ENCODE results near the gene TTYH2. TPM values are rescaled to one million over a fixed set of nuclear protein-coding genes. Genes with fewer than 3 reads are reported as not detected.

TTYH2 gene
- total RNA-seq, 4 donors from 2014 or later: 0.51 to 34.8 (median 10.3) TPM

DNA sequence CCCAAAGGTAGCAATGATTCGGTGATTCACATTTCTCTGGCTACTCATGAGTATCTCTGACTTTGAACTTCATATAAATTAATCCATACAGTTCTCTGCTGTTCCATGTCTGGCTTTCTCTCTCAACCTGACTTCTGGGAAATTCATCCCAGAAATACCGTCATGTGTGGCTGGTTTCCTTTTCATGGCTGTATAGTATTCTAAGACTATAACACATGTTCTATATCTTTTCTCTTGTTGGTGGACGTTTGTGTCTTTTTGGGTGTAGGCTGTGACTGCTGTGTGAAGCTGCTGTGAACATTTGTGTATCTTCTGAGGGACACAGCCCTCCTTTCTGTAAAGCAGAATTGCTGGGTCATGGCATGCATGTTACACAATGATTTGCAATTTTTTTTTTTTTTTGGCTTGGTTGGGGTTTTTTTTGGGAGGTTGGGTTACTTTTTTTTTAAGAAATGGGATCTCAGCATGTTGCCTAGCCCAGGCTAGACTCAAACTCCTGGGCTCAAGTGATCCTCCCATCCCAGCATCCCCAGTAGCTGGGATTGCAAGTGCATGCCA, 6.3 kb downstream of the TTYH2 start:
- intact Hi-C loops (cut with DNase I; ENCODE audit: low total_unique reads): no loop called here
- Histone ChIP-seq H3K27me3 (no peaks in the 10 kb centered on the region), H3K4me1 (no peaks in the 10 kb centered on the region), H3K27ac (no peak overlapping the region), H3K9me3 (no peaks in the 10 kb centered on the region), H3K4me3 (no peak overlapping the region), H3K36me3 (no peaks in the 10 kb centered on the region)
- no peak for TF ChIP-seq POLR2A (IDR thresholded peaks at IDR 0.05)
- TF ChIP-seq, protein P1, sequence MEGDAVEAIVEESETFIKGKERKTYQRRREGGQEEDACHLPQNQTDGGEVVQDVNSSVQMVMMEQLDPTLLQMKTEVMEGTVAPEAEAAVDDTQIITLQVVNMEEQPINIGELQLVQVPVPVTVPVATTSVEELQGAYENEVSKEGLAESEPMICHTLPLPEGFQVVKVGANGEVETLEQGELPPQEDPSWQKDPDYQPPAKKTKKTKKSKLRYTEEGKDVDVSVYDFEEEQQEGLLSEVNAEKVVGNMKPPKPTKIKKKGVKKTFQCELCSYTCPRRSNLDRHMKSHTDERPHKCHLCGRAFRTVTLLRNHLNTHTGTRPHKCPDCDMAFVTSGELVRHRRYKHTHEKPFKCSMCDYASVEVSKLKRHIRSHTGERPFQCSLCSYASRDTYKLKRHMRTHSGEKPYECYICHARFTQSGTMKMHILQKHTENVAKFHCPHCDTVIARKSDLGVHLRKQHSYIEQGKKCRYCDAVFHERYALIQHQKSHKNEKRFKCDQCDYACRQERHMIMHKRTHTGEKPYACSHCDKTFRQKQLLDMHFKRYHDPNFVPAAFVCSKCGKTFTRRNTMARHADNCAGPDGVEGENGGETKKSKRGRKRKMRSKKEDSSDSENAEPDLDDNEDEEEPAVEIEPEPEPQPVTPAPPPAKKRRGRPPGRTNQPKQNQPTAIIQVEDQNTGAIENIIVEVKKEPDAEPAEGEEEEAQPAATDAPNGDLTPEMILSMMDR (IDR thresholded peaks at IDR 0.05): no peak
- DNase-seq: no peak

DNA sequence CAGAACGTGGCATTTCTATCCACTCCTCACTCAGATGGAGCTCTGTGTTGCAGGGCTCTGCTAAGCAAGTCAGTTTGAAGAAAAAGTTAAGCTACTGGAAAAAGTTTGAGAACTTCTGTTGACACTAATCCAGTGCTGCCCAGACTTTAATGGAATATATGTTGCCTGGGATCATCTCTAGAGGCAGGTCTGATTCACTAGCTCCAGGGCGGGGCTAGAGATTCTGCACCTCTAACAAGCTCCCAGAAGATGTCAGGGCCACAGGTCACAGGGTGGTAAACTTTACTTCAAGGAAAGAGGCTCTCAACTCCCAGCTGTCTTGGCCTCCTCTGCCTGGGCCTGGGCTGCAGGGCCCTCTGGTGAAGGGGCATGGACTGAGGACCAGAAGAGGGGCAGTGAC, 6.8 kb downstream of the TTYH2 start:
- no peaks in the 10 kb centered on the region for H3K4me1 ChIP-seq
- intact Hi-C loops (cut with DNase I; ENCODE audit: low total_unique reads): no loop called here
- H3K27me3 ChIP-seq: no peaks in the 10 kb centered on the region
- H3K4me3 ChIP-seq: no peak overlapping the region
- no peak overlapping the region for H3K27ac ChIP-seq
- TF ChIP-seq POLR2A (IDR thresholded peaks at IDR 0.05): no peak
- TF ChIP-seq, protein P1 (IDR thresholded peaks at IDR 0.05): no peak
- no peaks in the 10 kb centered on the region for H3K36me3 ChIP-seq
- H3K9me3 ChIP-seq: no peaks in the 10 kb centered on the region
- no peak for DNase-seq

DNA sequence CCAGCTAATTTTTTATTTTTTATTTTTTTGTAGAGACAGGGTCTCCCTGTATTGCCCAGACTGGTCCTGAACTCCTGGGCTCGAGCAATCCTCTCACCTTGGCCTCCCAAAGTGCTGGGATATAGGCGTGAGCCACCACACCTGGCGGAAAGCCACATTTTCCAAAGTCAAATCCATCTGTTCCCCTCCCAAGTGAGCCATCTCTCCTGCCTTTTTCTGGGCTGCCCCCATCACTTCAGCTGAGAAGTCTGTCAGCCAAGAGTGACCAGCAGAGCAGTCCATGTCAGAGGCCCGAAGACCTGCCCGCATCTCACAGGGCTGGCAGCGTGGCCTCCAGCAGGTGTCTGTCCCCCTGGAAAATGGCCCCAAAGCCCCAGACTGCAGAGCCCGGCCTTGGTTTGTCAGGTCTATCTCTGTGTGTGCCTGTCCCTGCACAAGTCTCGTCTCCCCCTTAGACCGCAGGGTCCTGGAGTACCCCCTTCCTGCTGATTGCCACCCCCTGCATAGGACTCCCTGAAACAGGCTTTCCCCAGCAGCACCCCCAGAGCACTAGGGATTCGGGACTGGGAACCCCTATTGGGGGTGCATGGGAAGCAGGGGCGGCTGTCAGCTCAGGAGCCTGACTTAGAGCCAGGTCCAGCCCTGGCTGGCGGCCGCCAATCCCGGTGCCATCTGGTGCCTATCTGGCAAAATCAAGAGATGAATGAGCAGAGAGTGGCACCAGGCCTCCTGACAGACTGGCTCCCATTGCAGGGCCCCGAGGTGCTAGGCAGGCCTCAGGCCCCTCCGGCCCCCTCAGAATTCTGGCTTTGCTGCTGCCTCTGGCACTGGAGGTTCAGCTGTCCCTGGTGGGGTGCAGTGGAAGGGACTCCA, 7.8 kb downstream of the TTYH2 start:
- Histone ChIP-seq H3K4me3 (no peak overlapping the region), H3K36me3 (no peaks in the 10 kb centered on the region), H3K27ac (no peak overlapping the region), H3K9me3 (no peaks in the 10 kb centered on the region), H3K27me3 (no peaks in the 10 kb centered on the region), H3K4me1 (no peaks in the 10 kb centered on the region)
- DNase-seq: no peak
- no peak for TF ChIP-seq POLR2A (IDR thresholded peaks at IDR 0.05)
- TF ChIP-seq, protein P1 (IDR thresholded peaks at IDR 0.05): no peak
- intact Hi-C loops (cut with DNase I; ENCODE audit: low total_unique reads): no loop called here

DNA sequence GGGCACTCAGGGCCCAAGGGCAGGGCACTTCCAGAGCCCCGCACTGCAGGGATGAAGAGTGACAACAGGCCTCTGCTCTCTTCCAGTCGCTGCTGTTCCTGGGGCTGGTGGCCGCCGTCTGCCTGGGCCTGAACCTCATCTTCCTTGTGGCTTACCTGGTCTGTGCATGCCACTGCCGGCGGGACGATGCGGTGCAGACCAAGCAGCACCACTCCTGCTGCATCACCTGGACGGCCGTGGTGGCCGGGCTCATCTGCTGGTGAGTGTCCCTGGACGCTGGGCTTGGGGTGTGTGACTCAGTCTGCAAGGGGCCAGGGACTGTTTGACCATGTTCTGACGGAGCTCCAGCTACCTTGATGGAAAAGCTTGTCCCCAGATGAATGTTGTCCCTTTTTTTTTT, 9.0 kb downstream of the TTYH2 start:
- TF ChIP-seq, protein P1 (IDR thresholded peaks at IDR 0.05): no peak
- Histone ChIP-seq H3K36me3 (no peaks in the 10 kb centered on the region), H3K4me1 (no peaks in the 10 kb centered on the region), H3K27me3 (no peaks in the 10 kb centered on the region), H3K9me3 (no peaks in the 10 kb centered on the region), H3K4me3 (no peak overlapping the region), H3K27ac (no peak overlapping the region)
- DNase-seq: no peak
- intact Hi-C loops (cut with DNase I; ENCODE audit: low total_unique reads): no loop called here

DNA sequence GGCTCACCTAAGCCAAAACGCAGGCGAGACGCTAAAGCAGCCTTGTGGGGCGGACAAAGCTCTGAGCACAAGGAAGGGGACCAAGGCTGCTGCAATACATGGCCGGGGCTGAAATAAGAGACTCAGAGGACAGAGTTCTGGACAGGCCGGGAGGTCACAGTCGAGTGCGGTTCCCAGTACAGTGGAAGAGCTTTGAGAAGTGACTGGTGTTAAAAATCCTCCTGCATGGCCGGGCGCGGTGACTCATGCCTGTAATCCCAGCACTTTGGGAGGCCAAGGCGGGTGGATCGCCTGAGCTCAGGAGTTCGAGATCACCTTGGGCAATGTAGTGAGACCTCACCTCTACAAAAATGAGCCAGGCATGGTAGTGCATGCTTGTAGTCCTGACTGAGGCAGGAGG, 10.5 kb downstream of the TTYH2 start:
- Histone ChIP-seq H3K4me3 (no peak overlapping the region), H3K27me3 (no peaks in the 10 kb centered on the region)
- DNase-seq: no peak

More for the DNA sequence above, 10.5 kb downstream of the TTYH2 start:
- Histone ChIP-seq H3K4me1 (no peaks in the 10 kb centered on the region), H3K36me3 (no peaks in the 10 kb centered on the region), H3K9me3 (no peaks in the 10 kb centered on the region), H3K27ac (no peak overlapping the region)
- TF ChIP-seq, protein P1 (IDR thresholded peaks at IDR 0.05): no peak
- no peak for TF ChIP-seq POLR2A (IDR thresholded peaks at IDR 0.05)
- intact Hi-C loops (cut with DNase I; ENCODE audit: low total_unique reads): no loop called here

Data from uterus (tissue), 4 donors.